Keratinocyte (primary cell): ENCODE results near the gene SAMD4A. TPM values are rescaled to one million over a fixed set of nuclear protein-coding genes. Genes with fewer than 3 reads are reported as not detected.

Experiments
- DNase-seq: peaks from one replicate; pipeline ENCODE4 v3.0.0-alpha.2; 2011; ENCODE audit warnings: low read depth, missing footprints, low spot score
- FAIRE-seq: peaks from 2 replicates; lab custom pipeline; 2011; peaks lifted over from hg19 to GRCh38; lab: Jason Lieb, UNC
- H2AFZ ChIP-seq: 2 replicates; pipeline ENCODE4 v1.6.0; 2012; ENCODE audit warnings: low read length, control low read depth, inconsistent platforms; ENCODE audit not compliant: control insufficient read depth
- H3K27ac ChIP-seq: 2 replicates; pipeline ENCODE4 v1.5.1; 2011; ENCODE audit warnings: low read length; ENCODE audit not compliant: control insufficient read depth, insufficient read depth
- H3K27me3 ChIP-seq: 3 replicates; pipeline ENCODE4 v1.6.0; 2011; ENCODE audit warnings: low read length; ENCODE audit not compliant: control insufficient read depth, insufficient read depth; ENCODE audit errors: extremely low read depth
- H3K36me3 ChIP-seq, 2 experiments: 2 replicates in 1 of 2; 3 replicates in 1 of 2; pipeline ENCODE4 v1.5.1; 2011; ENCODE audit warnings: low read length in 2 of 2, mild to moderate bottlenecking in 1 of 2; ENCODE audit not compliant: control insufficient read depth in 2 of 2, insufficient read depth in 2 of 2; ENCODE audit errors: extremely low read depth in 1 of 2
- H3K4me1 ChIP-seq: 3 replicates; pipeline ENCODE4 v1.5.1; 2011; ENCODE audit warnings: low read length; ENCODE audit not compliant: control insufficient read depth, insufficient read depth; ENCODE audit errors: extremely low read depth
- H3K4me2 ChIP-seq: 3 replicates; pipeline ENCODE4 v1.6.0; 2011; ENCODE audit warnings: low read depth, low read length; ENCODE audit not compliant: control insufficient read depth, insufficient read depth; ENCODE audit errors: extremely low read depth
- H3K4me3 ChIP-seq, 3 experiments: fragments of 200-600 bp in 1 of 3; sonication (generic) in 1 of 3; 2 replicates in 2 of 3; 3 replicates in 1 of 3; pipeline ENCODE4 v1.5.1; 2011 to 2016; ENCODE audit warnings: low read length in 3 of 3, mild to moderate bottlenecking in 3 of 3, control low read depth in 2 of 3, inconsistent platforms in 1 of 3, low read depth in 1 of 3, mixed read lengths in 1 of 3, mixed run types in 1 of 3, moderate library complexity in 1 of 3; ENCODE audit not compliant: control insufficient read depth in 2 of 3, insufficient read depth in 2 of 3; ENCODE audit errors: extremely low read depth in 1 of 3
- H3K79me2 ChIP-seq: 2 replicates; pipeline ENCODE4 v1.6.0; 2012; ENCODE audit warnings: low read length; ENCODE audit not compliant: control insufficient read depth, insufficient read depth
- H3K9ac ChIP-seq: 3 replicates; pipeline ENCODE4 v1.6.0; 2011; ENCODE audit warnings: low read length; ENCODE audit not compliant: control insufficient read depth, insufficient read depth; ENCODE audit errors: extremely low read depth
- H3K9me1 ChIP-seq: 3 replicates; pipeline ENCODE4 v1.6.0; 2011; ENCODE audit warnings: low read length; ENCODE audit not compliant: control insufficient read depth, insufficient read depth; ENCODE audit errors: extremely low read depth
- H3K9me3 ChIP-seq: 2 replicates; pipeline ENCODE4 v1.5.1; 2012; ENCODE audit warnings: low read depth, low read length; ENCODE audit not compliant: control insufficient read depth
- H4K20me1 ChIP-seq: 3 replicates; pipeline ENCODE4 v1.6.0; 2011; ENCODE audit warnings: low read length; ENCODE audit not compliant: control insufficient read depth, insufficient read depth; ENCODE audit errors: extremely low read depth
- EZH2 ChIP-seq: IDR thresholded peaks from one replicate; pipeline ENCODE4 v1.6.1; 2012; ENCODE audit warnings: inconsistent platforms, mild to moderate bottlenecking, low read length, moderate library complexity
- dilution Hi-C: fragments of 300-500 bp; cut with MboI; formaldehyde crosslinking; loops from one replicate; pipeline ENCODE4 v1.7.0; 2020; ENCODE audit warnings: low sequenced_read_pairs; ENCODE audit not compliant: extremely low pct_ligation_motif_present
- polyA plus RNA-seq, 5 experiments: library from polyadenylated mRNA; depleted of rRNA in 3 of 5; stranded (reverse) in 3 of 5; stranded (forward) in 1 of 5; unstranded in 1 of 5; fragments of >200 nt; gene quantifications; 1 replicate in 1 of 5; 2 replicates in 3 of 5; 3 replicates in 1 of 5; pipeline versions ENCODE4 v1.2.1 to v1.2.3, GENCODE V29; 2011 to 2012; ENCODE audit warnings: missing spikeins in 2 of 5, low read depth in 1 of 5, low replicate concordance in 1 of 5
- TF ChIP-seq, protein P1 (sequence below), 3 experiments: IDR thresholded peaks in 1 of 3; conservative IDR thresholded peaks in 1 of 3; optimal IDR thresholded peaks in 1 of 3; 2 replicates in 2 of 3; 3 replicates in 1 of 3; pipeline versions ENCODE3 to v1.5.1; 2011; ENCODE audit warnings: low read length in 3 of 3, mild to moderate bottlenecking in 3 of 3, moderate library complexity in 2 of 3, control low read depth in 1 of 3, inconsistent platforms in 1 of 3; ENCODE audit not compliant: insufficient read depth in 2 of 3; ENCODE audit errors: extremely low read depth in 1 of 3

Gene SAMD4A
- polyA plus RNA-seq, 1 donor (not counting 4 experiments of a cell fraction or from before 2014, with no cell fraction given): 16.2 TPM

DNA sequence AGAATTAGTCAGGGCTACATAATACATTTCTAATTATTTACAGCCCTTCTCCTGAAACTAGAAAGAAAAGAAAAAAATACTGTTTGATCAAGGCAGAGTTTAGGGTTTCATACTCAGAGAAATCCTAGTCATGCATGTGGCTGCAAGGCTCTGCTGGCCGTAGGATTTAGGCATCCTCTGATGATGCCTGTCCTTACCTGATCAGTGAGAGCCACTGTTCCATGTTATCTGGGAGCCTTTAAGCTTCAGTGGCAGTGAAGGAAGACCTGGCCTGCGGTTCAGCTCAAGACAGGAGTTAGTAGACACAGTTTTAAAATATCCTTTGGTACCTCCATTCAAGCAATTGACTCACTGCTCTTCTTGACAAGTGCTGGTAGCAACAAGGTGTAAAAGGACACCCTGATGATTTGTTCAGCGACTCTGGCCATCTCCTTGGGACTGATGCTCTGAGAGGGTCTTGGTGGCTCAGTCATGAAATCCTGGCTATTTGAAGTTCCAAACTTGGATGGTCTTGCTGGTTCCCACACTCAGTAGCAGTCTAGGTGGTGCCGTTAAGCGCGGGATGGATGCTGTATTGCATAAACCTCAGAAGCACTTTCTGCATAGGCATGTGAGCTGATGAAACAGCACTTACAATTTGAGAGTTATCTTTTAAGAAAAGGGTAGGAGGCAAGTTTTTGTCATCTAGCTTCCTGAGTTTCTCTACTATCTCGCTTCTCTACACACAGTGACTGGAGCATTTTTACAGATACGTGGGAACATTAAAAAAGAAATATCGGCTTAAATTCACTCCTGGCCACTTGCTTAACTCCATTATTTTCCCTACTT lies 162.0 kb downstream of the SAMD4A start:
- DNase-seq: no peak
- TF ChIP-seq, protein P1, sequence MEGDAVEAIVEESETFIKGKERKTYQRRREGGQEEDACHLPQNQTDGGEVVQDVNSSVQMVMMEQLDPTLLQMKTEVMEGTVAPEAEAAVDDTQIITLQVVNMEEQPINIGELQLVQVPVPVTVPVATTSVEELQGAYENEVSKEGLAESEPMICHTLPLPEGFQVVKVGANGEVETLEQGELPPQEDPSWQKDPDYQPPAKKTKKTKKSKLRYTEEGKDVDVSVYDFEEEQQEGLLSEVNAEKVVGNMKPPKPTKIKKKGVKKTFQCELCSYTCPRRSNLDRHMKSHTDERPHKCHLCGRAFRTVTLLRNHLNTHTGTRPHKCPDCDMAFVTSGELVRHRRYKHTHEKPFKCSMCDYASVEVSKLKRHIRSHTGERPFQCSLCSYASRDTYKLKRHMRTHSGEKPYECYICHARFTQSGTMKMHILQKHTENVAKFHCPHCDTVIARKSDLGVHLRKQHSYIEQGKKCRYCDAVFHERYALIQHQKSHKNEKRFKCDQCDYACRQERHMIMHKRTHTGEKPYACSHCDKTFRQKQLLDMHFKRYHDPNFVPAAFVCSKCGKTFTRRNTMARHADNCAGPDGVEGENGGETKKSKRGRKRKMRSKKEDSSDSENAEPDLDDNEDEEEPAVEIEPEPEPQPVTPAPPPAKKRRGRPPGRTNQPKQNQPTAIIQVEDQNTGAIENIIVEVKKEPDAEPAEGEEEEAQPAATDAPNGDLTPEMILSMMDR (optimal IDR thresholded peaks at IDR 0.05 in 1 of 3, IDR thresholded peaks at IDR 0.05 in 1 of 3, conservative IDR thresholded peaks at IDR 0.05 in 1 of 3; ENCODE audit: extremely low read depth in 1 of 3, insufficient read depth in 2 of 3, low read length in 3 of 3): no peak
- no peak for TF ChIP-seq EZH2
- Histone ChIP-seq H3K79me2 (no peaks in the 10 kb centered on the region), H4K20me1 (no peaks in the 10 kb centered on the region), H3K9ac (no peak overlapping the region), H3K4me1 (no peaks in the 10 kb centered on the region), H3K36me3 (peaks cover 0 to 2% of the 10 kb centered on the region in 2 experiments), H3K4me3 (no peak overlapping the region), H2AFZ (no peak overlapping the region), H3K9me1 (no peaks in the 10 kb centered on the region), H3K9me3 (no peaks in the 10 kb centered on the region), H3K4me2 (no peak overlapping the region), H3K27me3 (no peaks in the 10 kb centered on the region), H3K27ac (no peak overlapping the region)
- dilution Hi-C loops: no loop called here
- FAIRE-seq: no peak

DNA sequence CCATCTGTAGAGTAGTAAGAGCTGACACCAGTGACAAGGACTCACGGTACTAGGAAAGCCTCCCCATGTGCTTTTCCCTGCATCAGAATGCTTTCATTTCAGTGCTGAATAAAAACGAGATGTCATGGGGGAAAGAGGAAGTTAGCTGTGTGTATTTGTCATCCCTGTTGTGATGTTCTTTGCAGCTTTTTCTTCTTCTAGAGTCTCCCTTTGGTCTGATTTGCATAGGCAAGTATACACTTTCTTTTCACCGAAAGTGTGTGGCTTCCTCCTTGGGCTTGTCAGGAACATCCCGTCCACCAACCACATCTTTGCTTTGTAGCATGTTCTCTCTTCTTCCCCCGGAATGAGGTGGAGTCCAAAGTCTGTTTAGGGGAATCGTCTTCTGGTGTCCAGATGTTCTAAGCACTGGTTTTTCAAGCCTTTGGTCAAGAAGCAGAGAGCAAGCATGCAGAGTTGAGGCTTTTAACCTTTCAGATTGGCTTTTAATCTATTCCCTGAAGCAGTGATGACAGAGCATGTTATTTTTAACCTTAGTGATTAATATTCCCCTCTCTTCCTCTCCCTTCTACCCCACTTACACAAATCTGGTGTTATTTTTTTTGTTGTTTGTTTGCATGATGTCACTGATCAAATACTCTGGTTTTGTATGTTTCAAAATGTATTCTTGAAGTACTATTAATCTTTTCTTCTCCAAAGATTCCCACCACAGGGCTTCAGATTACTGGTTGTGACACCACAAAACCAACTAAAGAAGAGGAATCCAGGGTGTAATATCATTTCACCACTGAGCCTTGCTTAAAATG lies 163.4 kb downstream of the SAMD4A start:
- TF ChIP-seq EZH2: no peak
- TF ChIP-seq, protein P1 (optimal IDR thresholded peaks at IDR 0.05 in 1 of 3, IDR thresholded peaks at IDR 0.05 in 1 of 3, conservative IDR thresholded peaks at IDR 0.05 in 1 of 3; ENCODE audit: extremely low read depth in 1 of 3, insufficient read depth in 2 of 3, low read length in 3 of 3): no peak
- dilution Hi-C loops: no loop called here
- no peak for DNase-seq
- H3K9me1 ChIP-seq: no peaks in the 10 kb centered on the region
- H3K9me3 ChIP-seq: no peaks in the 10 kb centered on the region
- H3K9ac ChIP-seq: no peak overlapping the region
- no peaks in the 10 kb centered on the region for H3K27me3 ChIP-seq
- H3K79me2 ChIP-seq: no peaks in the 10 kb centered on the region
- no peak overlapping the region for H3K27ac ChIP-seq
- H4K20me1 ChIP-seq: no peaks in the 10 kb centered on the region
- no peak for FAIRE-seq
- H3K4me3 ChIP-seq: no peak overlapping the region
- no peak overlapping the region for H2AFZ ChIP-seq
- no peaks in the 10 kb centered on the region for H3K4me1 ChIP-seq
- H3K4me2 ChIP-seq: no peak overlapping the region
- H3K36me3 ChIP-seq: peaks cover 0 to 3% of the 10 kb centered on the region in 2 experiments
